HepG2 (cell line): ENCODE measurements around the gene ZFYVE28. TPM values are rescaled to one million over a fixed set of nuclear protein-coding genes. Genes with fewer than 3 reads are reported as not detected.

Experiments used
- ATAC-seq: fragments of 200-7000 bp; cut with Tn5 transposase; 3 replicates; pipeline ENCODE4 v1.9.1; 2020; ENCODE audit warnings: mild to moderate bottlenecking, moderate library complexity
- BruUV-seq: library from RNA; stranded (reverse); fragments of 400-500 nt; replicated peaks from 2 replicates; lab custom pipeline; 2021; lab: Mats Ljungman, UMichigan
- CTCF ChIA-PET: fragments of 300-600 bp; formaldehyde crosslinking; extraction: SDS; loops from one replicate; lab custom pipeline; 2021; ENCODE audit warnings: low total read pairs, inconsistent platforms, low intra/inter-chr PET ratio; lab: Yijun Ruan, JAX
- POLR2A ChIA-PET: fragments of 350-600 bp; sonication (Branson Sonifier 250); formaldehyde crosslinking; loops from one replicate; lab custom pipeline; 2020; ENCODE audit warnings: antibody characterized with exemption, inconsistent platforms; lab: Yijun Ruan, JAX
- DNase-seq: peaks from one replicate; pipeline ENCODE4 v3.0.0-alpha.2; 2015; ENCODE audit warnings: low spot score
- FAIRE-seq: peaks from 3 replicates; lab custom pipeline; 2011; peaks lifted over from hg19 to GRCh38; lab: Jason Lieb, UNC
- H2AFZ ChIP-seq: one replicate; pipeline ENCODE4 v1.6.1; 2011; ENCODE audit warnings: low read length, inconsistent platforms
- H3K27ac ChIP-seq: fragments of 300-600 bp; 3 replicates; pipeline ENCODE4 v1.8.0; 2011; ENCODE audit warnings: mixed run types, mild to moderate bottlenecking, mixed read lengths, low read length, inconsistent platforms; ENCODE audit not compliant: insufficient read depth; ENCODE audit errors: extremely low read length
- H3K27me3 ChIP-seq, 2 experiments: fragments of 200-600 bp in 1 of 2; 2 replicates in 1 of 2; 3 replicates in 1 of 2; pipeline versions ENCODE4 v1.6.0 to v1.8.0; 2011; ENCODE audit warnings: low read length in 2 of 2, mild to moderate bottlenecking in 2 of 2, moderate library complexity in 2 of 2, inconsistent platforms in 1 of 2; ENCODE audit not compliant: insufficient read depth in 2 of 2, control insufficient read depth in 1 of 2
- H3K36me3 ChIP-seq, 2 experiments: fragments of 200-600 bp in 1 of 2; replicated peaks in 1 of 2; 2 replicates in 1 of 2; 3 replicates in 1 of 2; pipeline versions ENCODE4 v1.5.1 to v1.8.0; 2011; ENCODE audit warnings: low read length in 2 of 2, inconsistent platforms in 1 of 2; ENCODE audit not compliant: insufficient read depth in 2 of 2, control insufficient read depth in 1 of 2
- H3K4me1 ChIP-seq: 2 replicates; pipeline ENCODE4 v1.5.1; 2012; ENCODE audit warnings: low read length, inconsistent platforms; ENCODE audit not compliant: insufficient read depth
- H3K4me2 ChIP-seq: 2 replicates; pipeline ENCODE4 v1.6.0; 2011; ENCODE audit warnings: low read depth, low read length, inconsistent platforms
- H3K4me3 ChIP-seq, 3 experiments: fragments of 200-600 bp in 1 of 3; sonication (generic), shearing (Covaris generic) in 1 of 3; replicated peaks in 1 of 3; 2 replicates each; pipeline ENCODE4 v1.5.1; 2011 to 2016; ENCODE audit warnings: low read length in 3 of 3, inconsistent platforms in 2 of 3, low read depth in 2 of 3, mild to moderate bottlenecking in 2 of 3, control low read depth in 1 of 3, mixed read lengths in 1 of 3; ENCODE audit not compliant: insufficient read depth in 1 of 3
- H3K79me2 ChIP-seq: one replicate; pipeline ENCODE4 v1.6.1; 2011; ENCODE audit warnings: low read length, inconsistent platforms; ENCODE audit not compliant: insufficient read depth
- H3K9ac ChIP-seq: 2 replicates; pipeline ENCODE4 v1.6.0; 2011; ENCODE audit warnings: mild to moderate bottlenecking, low read depth, low read length, inconsistent platforms; ENCODE audit not compliant: insufficient read depth
- H3K9me3 ChIP-seq: 2 replicates; pipeline ENCODE4 v1.5.1; 2012; ENCODE audit warnings: mild to moderate bottlenecking, low read length
- H4K20me1 ChIP-seq: 2 replicates; pipeline ENCODE4 v1.6.0; 2011; ENCODE audit warnings: inconsistent platforms, mild to moderate bottlenecking, low read length, moderate library complexity; ENCODE audit not compliant: insufficient read depth
- ARID4A ChIP-seq: sonication (generic); formaldehyde crosslinking; IDR thresholded peaks from 2 replicates; pipeline ENCODE4 v1.5.0; 2020; ENCODE audit warnings: mild to moderate bottlenecking, missing genetic modification reagents, borderline replicate concordance
- CENPT ChIP-seq: sonication (generic); formaldehyde crosslinking; IDR thresholded peaks from 2 replicates; pipeline ENCODE4 v1.8.0; 2022; ENCODE audit warnings: low read depth, mild to moderate bottlenecking, moderate library complexity, missing genetic modification reagents
- HBP1 ChIP-seq: IDR thresholded peaks from 2 replicates; pipeline ENCODE4 v1.6.1; 2016; ENCODE audit warnings: low read depth, control low read depth
- HHEX ChIP-seq: IDR thresholded peaks from 2 replicates; pipeline ENCODE4 v1.6.1; 2016; ENCODE audit warnings: control low read depth
- LCORL ChIP-seq, 2 experiments: fragments of 450-650 bp in 1 of 2; sonication (generic) in 1 of 2; formaldehyde crosslinking in 1 of 2; IDR thresholded peaks; 2 replicates each; pipeline versions ENCODE4 v1.5.0 to v1.6.1; 2017 to 2020; ENCODE audit warnings: antibody characterized with exemption in 1 of 2, missing genetic modification reagents in 1 of 2
- MEF2D ChIP-seq: sonication (generic); formaldehyde crosslinking; IDR thresholded peaks from 2 replicates; pipeline ENCODE4 v1.5.1; 2020; ENCODE audit warnings: mild to moderate bottlenecking, missing genetic modification reagents
- NR3C1 ChIP-seq: sonication (generic); formaldehyde crosslinking; IDR thresholded peaks from 2 replicates; pipeline ENCODE4 v1.4.0; 2020; ENCODE audit warnings: missing genetic modification reagents
- U2AF2 ChIP-seq: fragments of 200-400 bp; formaldehyde crosslinking; IDR thresholded peaks from 2 replicates; pipeline ENCODE4 v1.6.1; 2017; ENCODE audit warnings: low read depth, mild to moderate bottlenecking, low read length
- XRCC5 ChIP-seq: fragments of 200-400 bp; formaldehyde crosslinking; optimal IDR thresholded peaks from 2 replicates; pipeline ENCODE3; 2017; ENCODE audit warnings: mild to moderate bottlenecking, low read length
- ZNF362 ChIP-seq: sonication (generic); formaldehyde crosslinking; IDR thresholded peaks from 2 replicates; pipeline ENCODE4 v1.4.0; 2020; ENCODE audit warnings: missing genetic modification reagents, mild to moderate bottlenecking, borderline replicate concordance
- ZNF441 ChIP-seq: sonication (generic); formaldehyde crosslinking; IDR thresholded peaks from 2 replicates; pipeline ENCODE4 v1.7.0; 2021; ENCODE audit warnings: missing genetic modification reagents, borderline replicate concordance
- ZNF598 ChIP-seq: sonication (generic); formaldehyde crosslinking; IDR thresholded peaks from 2 replicates; pipeline ENCODE4 v1.5.1; 2020; ENCODE audit warnings: mild to moderate bottlenecking, missing genetic modification reagents, borderline replicate concordance
- ZNF660 ChIP-seq: sonication (generic); formaldehyde crosslinking; IDR thresholded peaks from 2 replicates; pipeline ENCODE4 v1.5.1; 2020; ENCODE audit warnings: mild to moderate bottlenecking, low read depth, missing genetic modification reagents, borderline replicate concordance
- WGBS: methylation state at CpG from one replicate; pipeline ENCODE4 v1.1.6; 2017; ENCODE audit warnings: low lambda C conversion rate; 5-methylcytosine and 5-hydroxymethylcytosine counted together
- in situ Hi-C: cut with HindIII; loops from 2 replicates; pipeline ENCODE4 v1.10.0; 2017; ENCODE audit warnings: low pct_unique_long_range_greater_than_20kb; ENCODE audit not compliant: extremely low pct_ligation_motif_present
- intact Hi-C: fragments of 100-400 bp; cut with micrococcal nuclease; formaldehyde crosslinking; loops from one replicate; pipeline ENCODE4 v1.10.0; 2022; ENCODE audit not compliant: unreplicated experiment
- polyA plus RNA-seq, 8 experiments: library from polyadenylated mRNA; depleted of rRNA in 3 of 8; stranded (reverse) in 7 of 8; unstranded in 1 of 8; fragments of >200 nt; fragmentation: Illumina TruSeq in 4 of 8; extraction: Trizol in 4 of 8; gene quantifications; 2 replicates each; pipeline versions ENCODE4 v1.2.1 to v1.2.3, GENCODE V29; 2011 to 2016; ENCODE audit warnings: low read depth in 4 of 8, missing spikeins in 1 of 8, mixed read lengths in 1 of 8; ENCODE audit not compliant: insufficient read depth in 1 of 8
- total RNA-seq, 5 experiments: library from RNA; depleted of rRNA; stranded (reverse); fragments of >200 nt; fragmentation: Illumina TruSeq; extraction: Trizol; gene quantifications; 2 replicates each; pipeline ENCODE4 v1.2.3, GENCODE V29; 2016; ENCODE audit warnings: low read depth in 1 of 5

The ZFYVE28 gene
- total and polyA plus RNA-seq, 2 of the 13 experiments (the other 11 are each of a cell fraction or from before 2014, with no cell fraction given) = 0.12 to 0.22 TPM

- ATAC-seq = no peak
- Histone ChIP-seq H3K27me3 (peaks cover 15 to 67% of the 10 kb centered on the region in 2 experiments), H3K4me1 (peaks cover 18% of the 10 kb centered on the region), H3K27ac (no peak overlapping the region), H2AFZ (no peak overlapping the region), H3K9ac (no peak overlapping the region), H4K20me1 (no peaks in the 10 kb centered on the region; the same call in 1 of the 2 replicates), H3K4me2 (no peak overlapping the region), H3K79me2 (no peaks in the 10 kb centered on the region), H3K36me3 (no peaks in the 10 kb centered on the region), H3K4me3 (no peak overlapping the region), H3K9me3 (no peaks in the 10 kb centered on the region)
- 5% methylated on average over 4 of the region's 10 CpGs for WGBS
- intact Hi-C loops = no loop called here
- ChIA-PET POLR2A (no interaction called here), CTCF (no interaction called here)
- no peak for TF ChIP-seq U2AF2
- TF ChIP-seq ZNF362 (CRISPR knock-in tag) = no peak
- no peak for TF ChIP-seq MEF2D (CRISPR knock-in tag)
- no peak for TF ChIP-seq ZNF660 (CRISPR knock-in tag)
- TF ChIP-seq ARID4A (CRISPR knock-in tag) = no peak
- no peak for TF ChIP-seq NR3C1 (CRISPR knock-in tag)
- no peak for TF ChIP-seq LCORL (IDR thresholded peaks at IDR 0.05)
- TF ChIP-seq LCORL (CRISPR knock-in tag; IDR thresholded peaks at IDR 0.05) = no peak
- no peak for TF ChIP-seq ZNF441 (CRISPR knock-in tag)
- no peak for TF ChIP-seq ZNF598 (CRISPR knock-in tag)
- TF ChIP-seq CENPT = no peak
- no peak for TF ChIP-seq HHEX (CRISPR knock-in tag)
- no peak for TF ChIP-seq XRCC5
- TF ChIP-seq HBP1 (CRISPR knock-in tag) = no peak
- BruUV-seq = no TSS peak
- in situ Hi-C loops = no loop called here
- no peak for DNase-seq
- FAIRE-seq = no peak
These were observed 19.2 kb downstream of the ZFYVE28 start for GRCh38 chr4:2399216-2399615.
